HG03460 (cell line): ENCODE measurements around the gene PCDHB14.

Experiments
- ATAC-seq: cut with Tn5 transposase; IDR thresholded peaks from one replicate; pipeline ENCODE4 v1.9.1; 2021; ENCODE audit not compliant: unreplicated experiment

PCDHB14 gene

DNA sequence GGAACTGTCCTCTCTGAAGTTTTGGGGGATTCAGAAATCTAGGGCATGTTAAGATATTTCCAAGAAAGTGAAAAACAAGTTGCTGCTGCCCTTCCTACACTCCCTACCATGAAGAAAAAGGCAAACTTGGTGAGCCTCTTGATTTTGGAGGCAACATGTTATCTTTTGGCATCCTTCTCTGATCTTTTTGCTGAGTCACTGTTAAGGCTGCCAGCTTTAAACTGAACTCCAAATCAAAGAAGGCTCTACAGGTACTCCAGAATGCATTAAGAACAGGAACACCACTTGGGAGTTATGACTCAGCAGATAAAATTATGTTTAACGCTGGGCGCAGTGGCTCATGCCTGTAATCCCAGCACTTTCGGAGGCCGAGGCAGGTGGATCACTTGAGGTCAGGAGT, 46.1 kb downstream of the PCDHB14 start:
- no peak for ATAC-seq

DNA sequence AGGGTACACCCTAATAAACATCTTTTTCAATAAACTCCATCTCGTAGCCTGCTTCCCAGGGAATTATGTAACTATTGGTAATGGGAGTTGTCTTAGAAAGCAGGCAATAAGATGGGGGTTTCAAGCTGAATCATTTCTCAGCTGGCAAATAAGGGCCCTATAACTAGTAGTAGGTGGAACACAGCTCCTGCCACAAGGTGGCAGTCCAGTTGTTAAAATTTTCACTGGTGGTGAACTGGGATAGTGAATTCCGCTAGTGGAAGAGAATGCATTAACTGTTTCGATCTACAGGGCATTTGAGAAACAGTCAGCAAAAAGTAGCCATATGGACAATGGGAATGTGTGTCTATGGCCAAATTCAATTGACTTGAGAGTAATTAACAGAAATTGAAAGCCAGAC, 49.8 kb downstream of the PCDHB14 start:
- no peak for ATAC-seq
